Measurements from ENCODE around the gene STXBP3.
A peak's percentile ranks its signal among the peaks of the same experiment; 100 is the strongest.

Gene STXBP3

GRCh38 chr1:108808438-108808837 is 62.0 kb downstream of the STXBP3 start:
- no peak for DNase-seq (ENCODE audit: low read depth)

GRCh38 chr1:108811611-108812010 is 65.1 kb downstream of the STXBP3 start:
- DNase-seq (ENCODE audit: low read depth): no peak

GRCh38 chr1:108813326-108813725 is 66.9 kb downstream of the STXBP3 start:
- DNase-seq (ENCODE audit: low read depth): no peak

- no peak for DNase-seq (ENCODE audit: low read depth)
Measured at GRCh38 chr1:108814343-108815125, 68.1 kb downstream of the STXBP3 start.

- peak; percentile 16 for DNase-seq (ENCODE audit: low read depth)
Measured at GRCh38 chr1:108815566-108815965, 69.1 kb downstream of the STXBP3 start.

- DNase-seq (ENCODE audit: low read depth): peak; percentile 94
Measured at GRCh38 chr1:108816049-108816893, 69.8 kb downstream of the STXBP3 start.

GRCh38 chr1:108817016-108817415 is 70.5 kb downstream of the STXBP3 start:
- peak; percentile 65 for DNase-seq (ENCODE audit: low read depth)

GRCh38 chr1:108817811-108818210 is 71.3 kb downstream of the STXBP3 start:
- no peak for DNase-seq (ENCODE audit: low read depth)

- DNase-seq (ENCODE audit: low read depth): no peak
Measured at GRCh38 chr1:108819878-108820277, 73.4 kb downstream of the STXBP3 start.

- DNase-seq (ENCODE audit: low read depth): no peak
Measured at GRCh38 chr1:108823632-108824031, 77.2 kb downstream of the STXBP3 start.

- no peak for DNase-seq (ENCODE audit: low read depth)
Measured at GRCh38 chr1:108824051-108824450, 77.6 kb downstream of the STXBP3 start.

GRCh38 chr1:108826081-108826635 is 79.7 kb downstream of the STXBP3 start:
- no peak for DNase-seq (ENCODE audit: low read depth)

- peak; percentile 90 for DNase-seq (ENCODE audit: low read depth)
Measured at GRCh38 chr1:108828074-108828961, 81.8 kb downstream of the STXBP3 start.

GRCh38 chr1:108829498-108829916 is 83.0 kb downstream of the STXBP3 start:
- peak; percentile 80 for DNase-seq (ENCODE audit: low read depth)

GRCh38 chr1:108830119-108831008 is 83.9 kb downstream of the STXBP3 start:
- peak; percentile 98 for DNase-seq (ENCODE audit: low read depth)

- peak; percentile 88 for DNase-seq (ENCODE audit: low read depth)
Measured at GRCh38 chr1:108831225-108831624, 84.8 kb downstream of the STXBP3 start.

GRCh38 chr1:108832929-108833328 is 86.5 kb downstream of the STXBP3 start:
- no peak for DNase-seq (ENCODE audit: low read depth)

GRCh38 chr1:108841703-108842102 is 95.2 kb downstream of the STXBP3 start:
- DNase-seq (ENCODE audit: low read depth): no peak

- no peak for DNase-seq (ENCODE audit: low read depth)
Measured at GRCh38 chr1:108842525-108843181, 96.2 kb downstream of the STXBP3 start.

Measured in ELR (cell line).